ENCODE data around the gene PPARGC1A. TPM values are rescaled to one million over a fixed set of nuclear protein-coding genes. Genes with fewer than 3 reads are reported as not detected.

The PPARGC1A gene
- polyA plus RNA-seq, 1 experiment = 0.73 TPM

DNA sequence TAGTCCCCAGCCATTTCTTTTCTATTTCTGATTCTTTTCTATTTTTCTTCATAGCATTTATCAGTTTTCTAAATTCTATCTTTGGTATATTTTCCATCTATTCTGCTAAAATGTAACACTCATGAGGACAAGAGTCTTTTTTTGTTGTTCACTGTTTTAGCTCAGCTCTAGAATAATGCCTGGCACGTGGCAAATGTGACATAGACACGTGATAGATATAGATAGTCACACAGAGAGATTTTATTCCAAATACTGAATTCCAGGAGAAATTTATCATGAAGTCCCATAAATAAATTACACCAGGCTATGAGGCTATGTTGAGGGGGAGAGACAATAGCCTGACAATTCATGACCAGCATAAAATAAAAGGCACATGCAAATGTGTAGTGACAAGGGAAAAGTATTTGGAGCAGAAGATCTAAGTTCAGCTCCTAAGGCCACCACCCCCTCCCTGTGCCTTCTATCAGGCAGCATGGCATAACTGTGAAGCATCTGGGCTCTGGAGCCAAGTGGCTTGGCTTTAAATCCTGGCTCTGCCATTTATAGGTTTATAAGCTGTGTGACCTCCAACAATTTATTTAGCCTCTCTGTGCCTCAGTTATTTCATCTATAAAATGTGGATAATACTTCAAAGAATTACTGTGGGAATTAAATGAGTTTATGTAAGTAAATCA lies 25.7 kb upstream of the PPARGC1A start:
- H3K27me3 ChIP-seq (ENCODE audit: control insufficient read depth, insufficient read depth, low read length) = no peaks in the 10 kb centered on the region

DNA sequence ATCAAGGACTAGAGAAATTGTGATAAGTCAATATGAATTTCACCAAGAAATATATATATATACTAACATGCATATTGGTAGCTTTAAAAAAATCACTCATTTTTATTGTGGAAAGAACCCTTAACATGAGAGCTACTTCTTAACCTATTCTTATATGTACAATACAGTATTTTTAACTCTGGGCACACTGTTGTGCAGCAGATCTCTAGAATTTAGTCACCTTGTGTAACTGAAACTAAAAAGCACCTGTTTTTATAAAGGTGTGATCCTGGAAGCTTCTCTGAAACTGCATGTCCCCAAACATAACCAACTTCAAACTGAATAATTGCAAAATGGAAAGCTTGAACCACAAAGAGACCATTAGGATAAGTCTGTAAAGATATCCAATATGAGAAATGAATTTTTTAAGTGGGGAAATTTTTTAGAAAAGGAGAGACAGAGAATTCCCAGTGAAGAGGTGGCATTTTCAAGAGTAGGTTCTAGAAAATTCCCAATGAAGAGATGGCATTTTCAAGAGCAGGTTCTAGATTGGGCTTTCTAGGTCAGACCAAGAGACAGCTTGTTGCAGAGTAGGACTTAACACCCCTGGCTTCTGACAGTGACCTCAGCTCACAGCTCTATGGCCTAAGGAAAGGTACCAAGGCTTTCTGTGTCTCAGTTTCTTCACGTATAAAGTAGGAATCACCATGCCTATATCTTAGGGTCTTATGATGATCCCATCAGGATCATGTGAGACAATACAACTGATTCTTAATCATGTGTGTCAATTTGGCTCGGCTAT lies 22.0 kb upstream of the PPARGC1A start:
- no peak overlapping the region for H3K4me3 ChIP-seq (ENCODE audit: low read depth, low read length)
- POLR2A ChIA-PET = no interaction called here
- CTCF ChIA-PET = interaction anchor here (1.1 kb wide), 1 partner anchor 22 kb away, joined by 3 read pairs; no protein-coding TSS in a partner anchor
- no peaks in the 10 kb centered on the region for H3K27me3 ChIP-seq (ENCODE audit: control insufficient read depth, insufficient read depth, low read length)
- no peaks in the 10 kb centered on the region for H3K9me3 ChIP-seq (ENCODE audit: control insufficient read depth, insufficient read depth, low read length)
- no peak for DNase-seq (ENCODE audit: low read depth, low spot score)
- no peak for TF ChIP-seq CTCF (IDR thresholded peaks at IDR 0.05; ENCODE audit: low read depth, low read length)
- no peak overlapping the region for H3K27ac ChIP-seq (ENCODE audit: low read depth, low read length)

More for the DNA sequence above, 25.7 kb upstream of the PPARGC1A start:
- CTCF ChIA-PET = interaction anchor here (0.7 kb wide), 1 partner anchor 145 kb away, joined by 3 read pairs; no protein-coding TSS in a partner anchor
- Histone ChIP-seq H3K4me3 (ENCODE audit: low read depth, low read length) (no peak overlapping the region), H3K9me3 (ENCODE audit: control insufficient read depth, insufficient read depth, low read length) (no peaks in the 10 kb centered on the region), H3K27ac (ENCODE audit: low read depth, low read length) (no peak overlapping the region)
- TF ChIP-seq CTCF (IDR thresholded peaks at IDR 0.05; ENCODE audit: low read depth, low read length) = no peak
- POLR2A ChIA-PET = no interaction called here
- DNase-seq (ENCODE audit: low read depth, low spot score) = no peak

DNA sequence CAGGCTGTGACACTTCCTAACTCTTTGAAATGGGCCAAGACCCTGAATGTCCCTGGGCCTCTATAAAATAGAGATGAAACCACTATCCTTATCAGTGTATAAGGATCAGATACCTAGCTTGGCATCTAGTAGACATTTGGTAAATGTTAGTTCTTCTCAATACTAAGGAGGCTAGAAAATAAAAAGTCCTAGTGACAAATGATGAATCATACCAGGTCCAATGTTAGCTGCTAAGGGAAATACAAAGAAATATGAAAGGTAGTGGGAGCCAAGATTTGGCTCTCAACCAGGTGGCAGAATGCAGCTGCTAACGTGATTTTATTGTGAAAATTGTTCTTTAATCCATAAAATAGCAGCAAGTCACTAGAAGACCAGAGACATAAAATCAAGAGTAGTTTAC lies 19.8 kb upstream of the PPARGC1A start:
- no peak for TF ChIP-seq CTCF (IDR thresholded peaks at IDR 0.05; ENCODE audit: low read depth, low read length)
- POLR2A ChIA-PET = no interaction called here
- Histone ChIP-seq H3K27me3 (ENCODE audit: control insufficient read depth, insufficient read depth, low read length) (no peaks in the 10 kb centered on the region), H3K27ac (ENCODE audit: low read depth, low read length) (no peak overlapping the region), H3K9me3 (ENCODE audit: control insufficient read depth, insufficient read depth, low read length) (no peaks in the 10 kb centered on the region), H3K4me3 (ENCODE audit: low read depth, low read length) (no peak overlapping the region)
- CTCF ChIA-PET = no interaction called here
- no peak for DNase-seq (ENCODE audit: low read depth, low spot score)

GRCh38 chr4:23906839-23907238 lies 17.0 kb upstream of the PPARGC1A start:
- ChIA-PET CTCF (no interaction called here), POLR2A (no interaction called here)
- TF ChIP-seq CTCF (IDR thresholded peaks at IDR 0.05; ENCODE audit: low read depth, low read length) = no peak
- Histone ChIP-seq H3K9me3 (ENCODE audit: control insufficient read depth, insufficient read depth, low read length) (no peaks in the 10 kb centered on the region), H3K4me3 (ENCODE audit: low read depth, low read length) (no peak overlapping the region), H3K27me3 (ENCODE audit: control insufficient read depth, insufficient read depth, low read length) (no peaks in the 10 kb centered on the region), H3K27ac (ENCODE audit: low read depth, low read length) (no peak overlapping the region)
- no peak for DNase-seq (ENCODE audit: low read depth, low spot score)

DNA sequence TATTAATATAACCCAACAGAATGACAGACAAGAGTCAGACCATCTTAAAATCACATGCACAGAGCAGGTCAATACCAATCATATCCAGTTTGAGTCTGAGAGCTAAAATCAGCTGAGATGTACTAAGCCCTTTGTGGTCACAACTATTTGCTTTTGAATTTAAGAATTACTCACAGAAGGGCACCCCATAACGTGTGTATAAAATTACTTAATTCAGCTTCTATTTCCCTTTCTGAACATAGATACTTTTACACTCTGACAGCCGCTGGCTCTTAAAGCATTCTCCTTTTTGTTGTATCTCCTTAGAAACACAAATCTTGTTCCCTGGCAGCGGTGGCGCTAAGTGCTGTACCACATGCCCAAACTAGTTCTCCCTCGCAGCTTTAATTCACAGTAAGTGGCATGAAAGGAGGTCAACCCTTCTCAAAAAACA lies 14.8 kb upstream of the PPARGC1A start:
- Histone ChIP-seq H3K27ac (ENCODE audit: low read depth, low read length) (no peak overlapping the region), H3K27me3 (ENCODE audit: control insufficient read depth, insufficient read depth, low read length) (no peaks in the 10 kb centered on the region), H3K9me3 (ENCODE audit: control insufficient read depth, insufficient read depth, low read length) (no peaks in the 10 kb centered on the region), H3K4me3 (ENCODE audit: low read depth, low read length) (no peak overlapping the region)
- CTCF ChIA-PET = no interaction called here
- DNase-seq (ENCODE audit: low read depth, low spot score) = no peak
- TF ChIP-seq CTCF (IDR thresholded peaks at IDR 0.05; ENCODE audit: low read depth, low read length) = no peak
- POLR2A ChIA-PET = no interaction called here
